NCI-H510A (cell line): ENCODE results near the gene DIABLO.
"Not testable (repeated sequence)": the region's sequence is repeated elsewhere in the genome, so short reads cannot be mapped to it uniquely, and the experiment has no call there.

Source experiments
- DNase-seq: peaks from one replicate; lab custom pipeline; 2025; lab: John Stamatoyannopoulos, UW

The DIABLO gene

DNA sequence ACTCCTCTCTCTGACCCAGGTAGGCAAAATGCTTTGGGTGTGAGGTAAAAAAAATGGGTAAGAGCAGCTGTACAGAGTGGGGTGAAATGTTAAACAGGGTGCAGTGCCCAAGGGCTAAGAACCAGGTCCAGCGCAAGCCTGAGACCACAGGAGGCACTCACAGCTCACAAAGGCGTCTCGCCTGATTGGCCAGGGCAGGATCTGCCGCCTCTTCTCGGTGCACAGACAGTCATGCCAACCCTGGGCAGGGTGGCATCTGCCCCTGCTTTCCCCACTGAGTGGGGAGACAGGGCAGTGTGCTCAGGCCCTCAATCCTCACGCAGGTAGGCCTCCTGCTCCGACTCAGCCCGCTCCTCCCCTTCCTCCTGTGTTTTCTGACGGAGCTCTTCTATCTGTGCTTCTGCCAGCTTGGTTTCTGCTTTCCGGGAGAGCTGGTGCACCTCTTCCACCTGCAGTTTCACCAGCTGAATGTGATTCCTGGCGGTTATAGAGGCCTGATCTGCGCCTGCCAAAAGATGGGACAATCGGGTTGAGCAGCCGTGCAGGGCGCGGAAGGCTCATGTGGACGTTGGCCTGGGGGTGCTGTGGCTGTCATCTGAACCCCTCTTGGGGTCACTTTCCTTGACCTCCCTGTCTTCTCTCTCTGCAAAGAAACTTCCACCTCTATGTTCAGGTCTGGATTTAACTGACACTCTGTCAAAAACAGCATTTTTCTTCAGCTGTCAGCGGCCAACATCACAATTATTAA lies 17.6 kb downstream of the DIABLO start:
- DNase-seq = no peak

DNA sequence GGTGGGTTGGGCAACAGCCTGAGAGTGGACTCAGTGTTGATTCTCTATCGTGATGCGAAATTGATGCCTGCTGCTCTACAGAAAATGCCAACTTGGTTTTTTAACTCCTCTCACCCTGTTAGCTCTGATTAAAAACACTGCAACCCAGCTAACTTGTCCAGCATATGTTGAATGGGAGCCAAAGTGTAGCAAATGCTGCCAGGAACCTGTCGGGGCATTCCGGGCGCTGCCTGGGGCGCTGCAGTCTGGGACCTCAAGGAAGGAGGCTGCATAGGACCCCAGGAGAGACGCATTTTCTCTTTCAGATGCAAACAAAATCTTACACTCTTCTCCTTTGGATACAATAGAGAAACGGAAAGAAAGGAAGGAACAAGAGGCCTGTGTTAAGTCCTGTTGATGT lies 18.5 kb downstream of the DIABLO start:
- no peak for DNase-seq

DNA sequence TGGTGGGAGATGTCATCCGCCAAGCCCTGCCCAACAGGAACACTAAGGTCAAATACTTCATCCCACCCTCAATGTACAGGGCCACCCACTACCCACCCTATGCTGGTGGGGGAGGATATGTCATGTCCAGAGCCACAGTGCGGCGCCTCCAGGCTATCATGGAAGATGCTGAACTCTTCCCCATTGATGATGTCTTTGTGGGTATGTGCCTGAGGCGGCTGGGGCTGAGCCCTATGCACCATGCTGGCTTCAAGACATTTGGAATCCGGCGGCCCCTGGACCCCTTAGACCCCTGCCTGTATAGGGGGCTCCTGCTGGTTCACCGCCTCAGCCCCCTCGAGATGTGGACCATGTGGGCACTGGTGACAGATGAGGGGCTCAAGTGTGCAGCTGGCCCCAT lies 18.9 kb downstream of the DIABLO start:
- no peak for DNase-seq

DNA sequence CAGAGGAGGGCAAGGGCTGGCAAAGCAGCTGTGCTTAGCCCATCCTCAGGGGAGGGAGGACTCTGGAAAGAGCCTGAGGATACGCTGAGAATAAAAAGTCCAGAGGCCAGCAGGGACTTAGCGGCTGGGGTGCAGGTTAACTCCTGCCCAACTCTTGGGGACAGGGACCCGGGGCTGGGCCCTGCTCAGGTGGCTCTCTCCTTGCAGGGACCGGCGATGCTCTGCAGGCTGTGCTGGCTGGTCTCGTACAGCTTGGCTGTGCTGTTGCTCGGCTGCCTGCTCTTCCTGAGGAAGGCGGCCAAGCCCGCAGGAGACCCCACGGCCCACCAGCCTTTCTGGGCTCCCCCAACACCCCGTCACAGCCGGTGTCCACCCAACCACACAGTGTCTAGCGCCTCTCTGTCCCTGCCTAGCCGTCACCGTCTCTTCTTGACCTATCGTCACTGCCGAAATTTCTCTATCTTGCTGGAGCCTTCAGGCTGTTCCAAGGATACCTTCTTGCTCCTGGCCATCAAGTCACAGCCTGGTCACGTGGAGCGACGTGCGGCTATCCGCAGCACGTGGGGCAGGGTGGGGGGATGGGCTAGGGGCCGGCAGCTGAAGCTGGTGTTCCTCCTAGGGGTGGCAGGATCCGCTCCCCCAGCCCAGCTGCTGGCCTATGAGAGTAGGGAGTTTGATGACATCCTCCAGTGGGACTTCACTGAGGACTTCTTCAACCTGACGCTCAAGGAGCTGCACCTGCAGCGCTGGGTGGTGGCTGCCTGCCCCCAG lies 19.6 kb downstream of the DIABLO start:
- DNase-seq = no peak

DNA sequence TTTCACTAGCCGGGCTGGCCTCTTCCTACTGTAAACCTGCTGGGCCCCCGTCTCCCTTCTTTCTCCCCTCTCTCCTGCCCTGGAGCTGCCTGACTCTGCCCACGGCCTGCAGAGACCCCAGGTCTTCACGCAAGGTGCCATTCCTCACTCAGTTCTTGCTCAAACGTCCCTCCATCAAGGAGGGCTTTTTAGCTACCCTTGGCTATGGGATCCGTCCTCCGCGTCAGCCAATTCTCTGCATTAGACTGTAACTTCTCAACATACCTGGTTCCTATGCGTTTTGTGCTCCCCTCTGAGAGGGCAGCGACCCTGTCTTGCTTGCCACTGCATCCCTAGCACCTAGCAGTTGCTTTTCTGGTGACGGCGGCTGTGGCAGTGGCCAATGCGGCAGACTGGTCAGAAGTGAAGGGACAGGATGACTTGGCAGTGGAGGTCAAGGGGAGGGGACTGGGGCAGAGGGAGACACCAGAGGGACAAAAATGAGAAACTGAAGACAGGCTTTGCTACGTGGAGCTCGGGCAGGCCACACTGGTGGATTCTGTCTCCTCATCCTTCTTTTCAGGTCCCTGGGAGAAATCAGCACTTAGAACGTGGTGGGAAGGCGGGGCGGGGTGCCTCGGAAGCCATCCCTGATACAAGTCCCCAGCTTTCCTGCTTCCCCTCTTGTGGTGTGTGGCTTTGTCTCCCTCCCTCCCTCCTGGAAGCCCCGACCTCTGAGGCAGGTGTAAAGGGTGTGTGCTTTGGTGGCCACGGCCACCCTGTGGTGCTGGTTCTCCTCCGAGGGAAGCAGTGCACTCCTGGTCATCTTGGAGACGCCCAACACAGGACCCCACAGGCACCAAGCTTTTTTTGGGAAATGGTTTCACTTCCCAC lies 20.6 kb downstream of the DIABLO start:
- DNase-seq = no peak

DNA sequence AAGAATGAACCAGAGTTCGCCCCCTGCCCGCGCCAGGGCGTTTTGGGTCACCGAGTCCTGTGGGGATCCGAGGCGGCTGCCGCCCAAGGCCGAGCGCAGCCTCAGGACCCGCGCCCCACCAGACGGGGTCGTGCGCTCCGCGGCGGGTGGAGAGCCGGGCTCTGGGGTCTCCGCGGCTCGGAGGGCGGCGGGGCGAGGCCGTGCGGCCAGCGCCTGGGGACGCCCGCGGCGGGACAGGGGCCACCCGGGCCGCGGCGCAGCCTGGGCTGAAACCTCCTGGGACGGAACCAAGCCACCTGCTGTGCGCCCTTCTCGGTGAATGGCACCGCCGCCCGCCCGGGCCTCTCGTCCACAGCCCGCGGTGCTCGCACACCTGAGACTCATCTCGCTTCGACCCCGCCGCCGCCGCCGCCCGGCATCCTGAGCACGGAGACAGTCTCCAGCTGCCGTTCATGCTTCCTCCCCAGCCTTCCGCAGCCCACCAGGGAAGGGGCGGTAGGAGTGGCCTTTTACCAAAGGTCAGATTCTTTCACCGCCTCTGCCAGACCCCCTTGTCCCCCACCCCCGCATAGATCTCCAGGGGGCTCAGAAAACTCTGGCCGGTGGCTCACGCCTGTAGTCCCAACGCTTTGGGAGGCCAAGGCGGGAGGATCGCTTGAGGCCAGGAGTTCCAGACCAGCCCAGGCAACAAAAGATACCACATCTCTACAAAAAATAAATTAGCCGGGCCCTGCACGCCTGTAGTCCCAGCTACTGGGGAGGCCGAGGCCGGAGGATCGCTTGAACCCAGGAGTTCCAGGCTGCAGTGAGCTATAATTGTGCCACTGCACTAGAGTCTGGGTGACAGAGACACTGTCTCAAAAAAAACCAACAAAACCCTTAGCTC lies 21.4 kb downstream of the DIABLO start:
- DNase-seq = no peak

DNA sequence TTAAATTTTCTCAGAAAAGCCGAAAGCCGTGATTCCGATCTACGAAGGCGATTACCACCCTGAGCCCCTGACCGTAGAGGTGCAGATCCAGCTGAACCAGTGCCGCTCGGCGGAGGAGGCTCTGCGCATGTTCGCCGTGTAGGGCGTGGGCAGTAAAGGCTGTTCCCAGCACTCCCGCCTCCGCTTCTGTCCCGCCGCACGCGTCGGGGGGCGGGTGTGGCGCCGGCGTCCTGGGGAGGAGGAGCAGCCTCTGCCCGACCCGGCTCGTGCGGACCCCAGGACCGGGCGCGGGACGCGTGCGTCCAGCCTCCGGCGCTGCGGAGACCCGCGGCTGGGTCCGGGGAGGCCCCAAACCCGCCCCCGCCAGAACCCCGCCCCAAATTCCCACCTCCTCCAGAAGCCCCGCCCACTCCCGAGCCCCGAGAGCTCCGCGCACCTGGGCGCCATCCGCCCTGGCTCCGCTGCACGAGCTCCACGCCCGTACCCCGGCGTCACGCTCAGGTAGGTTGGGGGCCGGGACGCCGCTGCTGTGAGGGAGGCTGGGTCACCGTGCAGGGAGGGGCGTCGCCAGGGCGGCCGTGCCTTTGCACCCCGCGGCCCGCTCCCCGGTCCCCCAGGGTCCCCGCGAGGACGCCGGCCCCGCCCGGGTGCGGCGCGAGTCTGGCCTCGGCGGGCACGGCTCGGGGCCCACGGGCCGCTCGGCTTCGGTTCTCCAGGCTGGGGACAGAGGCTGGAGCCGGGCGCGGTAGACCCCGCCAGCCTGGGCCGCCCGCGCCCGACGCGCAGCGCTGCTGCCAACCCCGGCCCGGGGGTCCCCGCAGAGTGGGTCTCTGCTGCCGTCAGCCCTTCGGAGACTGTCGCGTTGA lies 22.3 kb downstream of the DIABLO start, which contains the start of gene B3GNT4:
B3GNT4 (plus strand) TSS at position 409 of the 866 bp plus-strand sequence. CDS start 910 bp downstream, outside the sequence.
- peak; percentile 65 for DNase-seq

DNA sequence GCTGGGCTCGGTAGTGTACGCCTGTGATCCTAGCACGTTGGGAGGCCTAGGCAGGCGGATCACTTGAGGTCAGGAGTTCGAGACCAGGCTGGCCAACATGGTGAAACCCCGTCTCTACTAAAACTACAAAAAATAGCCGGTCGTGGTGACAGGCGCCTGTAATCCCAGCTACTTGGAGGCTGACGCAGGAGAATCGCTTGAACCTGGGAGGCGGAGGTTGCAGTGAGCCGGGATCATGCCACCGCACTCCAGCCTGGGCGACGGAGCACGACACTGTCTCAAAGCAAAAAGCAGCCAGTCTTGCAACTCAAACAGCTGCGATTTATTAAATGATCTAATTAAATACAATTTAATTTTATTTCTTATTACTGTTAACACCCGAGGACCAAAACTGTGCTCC lies 23.0 kb downstream of the DIABLO start:
- DNase-seq = not testable (repeated sequence)

DNA sequence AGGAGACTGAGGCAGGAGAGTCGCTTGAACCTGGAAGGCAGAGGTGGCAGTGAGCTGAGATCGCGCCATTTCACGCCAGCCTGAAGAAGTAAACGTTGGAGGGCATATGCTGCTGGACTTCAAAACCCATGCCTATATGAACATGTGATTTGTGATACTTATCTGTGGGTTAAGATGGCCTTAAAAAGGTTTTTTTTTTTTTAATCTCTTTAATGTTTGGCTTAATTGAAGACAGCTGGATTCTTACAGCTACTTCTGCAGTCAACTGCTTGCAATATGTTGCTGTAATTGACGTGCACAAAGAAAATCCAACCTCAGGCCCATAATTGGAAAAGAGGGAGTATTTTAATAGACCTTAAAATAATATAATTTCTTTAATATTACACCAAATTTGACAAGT lies 23.8 kb downstream of the DIABLO start:
- no peak for DNase-seq

DNA sequence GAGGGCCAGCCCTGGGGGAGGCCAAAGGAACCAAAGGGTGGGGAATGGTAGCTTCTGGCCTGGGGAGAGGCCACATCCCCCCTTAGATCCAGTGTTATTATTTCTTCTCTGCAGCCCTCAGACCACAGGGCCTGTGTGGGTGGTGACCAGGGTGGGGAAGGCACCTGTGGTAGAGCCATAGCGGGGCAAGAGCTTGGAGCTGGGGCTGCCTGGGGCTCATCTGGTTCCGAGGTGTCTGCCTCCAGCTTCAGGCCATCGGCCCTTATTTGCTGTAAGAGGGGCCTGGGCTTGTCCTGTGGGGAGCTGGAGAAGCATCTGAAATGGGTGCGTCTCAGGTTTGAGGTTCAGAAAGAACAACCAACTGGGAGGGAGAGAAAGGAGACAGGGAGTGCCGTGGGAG lies 24.5 kb downstream of the DIABLO start:
- no peak for DNase-seq

DNA sequence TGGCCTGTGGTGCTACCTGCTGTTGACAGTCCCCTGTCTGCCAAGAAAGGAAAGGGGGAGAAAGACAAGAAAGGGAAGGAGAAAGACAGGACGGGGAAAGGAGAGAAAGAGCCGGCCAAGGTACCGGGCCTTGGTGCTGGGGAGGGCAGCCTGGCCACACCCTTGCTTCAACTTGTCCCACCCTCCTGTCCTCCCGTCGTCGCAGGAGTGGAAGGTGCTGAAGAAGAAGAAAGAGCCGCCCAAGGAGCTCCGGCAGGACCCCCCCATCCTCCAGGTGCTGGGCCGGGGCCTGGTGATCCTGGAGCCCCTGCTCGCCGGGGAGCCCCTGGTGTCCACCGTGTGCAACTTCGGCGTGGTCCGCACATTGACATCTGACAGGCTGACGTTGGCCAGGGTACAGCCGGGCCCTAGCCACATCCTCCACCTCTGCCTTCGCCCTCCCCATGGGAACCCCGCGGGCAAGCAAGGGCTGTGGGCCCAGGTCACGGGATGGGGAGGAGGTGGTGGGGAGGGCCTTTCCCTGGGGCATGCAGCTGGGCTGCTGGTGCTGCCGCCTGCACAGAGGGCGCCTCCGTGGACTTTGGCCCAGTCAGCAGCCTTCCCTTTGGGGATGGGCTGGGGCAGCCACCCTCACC lies 25.2 kb downstream of the DIABLO start:
- DNase-seq = no peak

DNA sequence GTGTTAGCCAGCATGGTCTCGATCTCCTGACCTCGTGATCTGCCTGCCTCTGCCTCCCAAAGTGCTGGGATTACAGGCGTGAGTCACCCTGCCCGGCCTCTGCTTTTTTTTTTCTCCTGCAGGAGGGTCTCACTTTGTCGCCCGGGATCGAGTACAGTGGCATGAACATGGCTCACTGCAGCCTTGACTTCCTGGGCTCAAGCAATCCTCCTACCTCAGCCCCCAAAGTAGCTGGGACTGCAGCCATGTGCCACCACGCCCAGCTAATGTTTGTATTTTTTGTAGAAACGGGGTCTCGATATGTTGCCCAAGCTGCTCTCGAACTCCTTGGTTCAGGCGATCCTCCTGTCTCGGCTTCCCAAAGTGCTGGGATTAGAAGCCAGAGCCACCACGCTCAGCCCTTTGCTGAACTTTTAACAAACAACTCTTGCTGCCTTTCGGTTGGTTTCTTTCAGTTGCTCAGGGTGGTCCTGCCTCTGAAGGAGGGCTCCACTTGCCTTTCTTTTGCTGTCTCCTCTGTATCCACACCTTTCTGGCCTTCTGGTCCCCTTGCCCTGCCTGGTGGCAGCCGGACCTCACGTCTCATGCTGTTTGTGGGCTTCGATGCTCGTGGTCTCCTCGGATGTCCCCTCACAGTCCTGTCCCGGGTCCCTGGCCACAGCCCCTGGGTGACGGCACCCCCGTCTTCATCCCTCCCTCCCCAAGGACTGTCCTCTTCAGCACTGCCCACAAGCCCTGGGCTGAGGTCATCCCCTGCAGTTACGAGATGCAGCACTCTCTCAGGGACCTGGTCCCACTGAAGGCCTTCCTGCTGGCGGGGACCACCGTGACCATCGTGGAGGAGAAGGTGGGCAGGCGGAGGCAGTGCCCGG lies 26.1 kb downstream of the DIABLO start:
- no peak for DNase-seq

DNA sequence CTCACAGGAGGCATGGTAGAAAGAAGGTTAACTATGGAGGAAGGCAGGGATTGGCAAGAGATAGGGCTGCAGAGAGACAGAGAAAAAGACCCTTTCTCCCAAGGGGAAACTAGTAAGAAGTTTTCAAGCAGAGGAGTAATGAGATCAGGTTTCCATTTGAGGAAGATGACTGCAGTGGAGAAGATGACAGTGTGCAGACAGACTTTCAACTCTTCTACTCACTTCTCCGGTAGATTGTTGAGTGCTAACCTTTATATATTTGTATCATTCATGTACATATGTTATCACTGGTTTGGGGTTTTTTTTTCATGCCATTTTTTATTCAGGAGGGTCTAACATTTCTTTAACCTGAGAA lies 28.3 kb downstream of the DIABLO start:
- DNase-seq = no peak

DNA sequence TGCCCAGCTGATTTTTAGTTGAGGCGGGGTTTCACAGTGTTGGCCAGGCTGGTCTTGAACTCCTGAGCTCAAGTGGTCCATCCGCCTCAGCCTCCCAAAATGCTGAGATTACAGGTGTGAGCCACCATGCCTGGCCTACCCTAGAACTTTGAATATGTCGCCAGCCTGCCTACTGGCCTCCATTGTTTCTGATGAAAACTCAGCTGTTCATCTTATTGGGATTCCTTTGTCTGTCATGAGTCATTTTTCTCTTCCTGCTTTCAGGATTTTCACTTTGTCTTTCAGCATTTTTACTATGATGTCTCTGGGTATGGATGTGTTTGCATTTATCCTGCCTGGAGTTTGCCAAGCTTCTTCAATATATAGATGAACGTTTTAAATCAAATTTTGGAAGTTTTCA lies 30.4 kb downstream of the DIABLO start:
- DNase-seq = no peak

DNA sequence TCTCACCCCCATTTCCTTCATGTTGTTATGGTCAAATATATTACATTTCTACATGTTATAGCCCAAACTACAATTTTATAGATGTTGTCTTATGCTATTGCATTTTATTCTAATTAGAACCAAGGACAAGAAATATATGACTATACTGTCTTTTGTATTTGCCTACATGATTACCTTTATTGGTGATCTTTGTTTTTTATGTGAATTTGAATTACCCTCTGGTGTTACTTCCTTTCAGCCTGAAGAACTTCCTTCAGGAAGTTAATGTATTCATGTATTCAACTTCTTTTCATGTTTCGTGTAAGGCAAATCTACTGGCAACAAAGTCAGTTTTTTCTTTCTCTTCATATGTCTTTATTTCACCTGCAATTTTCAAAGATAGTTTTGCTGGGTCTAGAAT lies 31.0 kb downstream of the DIABLO start:
- DNase-seq = no peak

DNA sequence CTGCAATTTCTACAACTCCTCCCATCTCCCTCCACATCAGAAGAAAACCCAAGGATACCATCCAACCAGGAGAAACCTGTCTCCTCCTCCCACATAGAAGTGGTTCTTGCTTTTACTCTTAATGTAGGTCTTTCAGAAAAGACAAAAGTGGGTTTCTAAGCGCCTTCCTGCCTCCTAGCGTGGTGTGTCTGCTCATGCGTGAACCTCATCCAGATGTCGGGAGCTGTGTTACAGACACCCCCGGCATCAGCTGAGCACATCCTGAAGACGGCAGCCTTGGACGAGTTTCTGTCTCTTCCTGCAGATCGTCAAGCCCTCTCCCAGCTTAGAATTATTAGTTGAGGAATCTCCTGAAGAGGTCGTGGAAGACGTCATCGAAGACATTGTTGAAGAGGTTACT lies 33.4 kb downstream of the DIABLO start:
- no peak for DNase-seq

DNA sequence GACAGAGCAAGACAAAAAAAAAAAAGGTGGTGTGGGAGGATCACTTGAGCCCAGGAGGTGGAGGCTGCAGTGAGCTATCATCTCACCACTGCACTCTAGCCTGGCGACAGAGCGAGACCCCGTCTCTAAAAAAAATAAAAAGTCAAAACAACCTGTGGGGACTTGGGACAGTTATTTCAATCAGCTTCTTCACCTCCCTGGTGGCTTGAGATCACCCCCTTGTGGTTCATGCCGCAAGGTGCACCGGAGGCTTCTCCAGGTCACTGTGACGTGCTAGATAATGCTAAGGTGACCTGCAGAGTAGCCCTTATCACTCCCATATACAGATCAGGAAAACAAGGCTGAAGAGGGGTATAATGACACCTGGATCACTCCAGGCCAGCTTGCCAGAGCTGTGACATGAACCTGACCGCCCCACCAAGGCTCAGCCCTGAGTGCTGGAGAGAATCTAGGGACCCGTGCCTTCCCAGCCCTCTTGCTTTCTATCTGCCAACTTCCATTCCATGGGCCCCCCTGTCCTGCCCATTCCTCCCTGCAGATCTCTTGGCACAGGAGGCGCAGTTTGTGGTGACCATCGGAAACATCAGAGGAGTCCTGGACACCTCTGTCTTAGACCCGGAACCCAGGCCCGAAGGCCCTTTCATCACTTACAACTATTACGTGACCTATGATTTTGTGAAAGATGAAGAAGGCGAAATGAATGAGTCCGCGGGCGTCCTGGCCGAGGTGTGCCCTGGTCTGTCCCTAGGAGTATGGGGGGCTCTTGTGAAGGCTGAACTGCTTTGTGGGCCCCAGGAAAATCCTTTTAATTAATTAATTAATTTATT lies 34.8 kb downstream of the DIABLO start:
- peak; percentile 48 for DNase-seq
